Measurements from ENCODE around the gene SLC35C1.
A peak's percentile ranks its signal among the peaks of the same experiment; 100 is the strongest.

SLC35C1 gene

GRCh38 chr11:45804761-45805304, at the start of gene SLC35C1:
SLC35C1 (plus strand) TSS chr11:45805149; CDS start chr11:45805802, 653 bp downstream.
- peak; percentile 97 for DNase-seq

DNA sequence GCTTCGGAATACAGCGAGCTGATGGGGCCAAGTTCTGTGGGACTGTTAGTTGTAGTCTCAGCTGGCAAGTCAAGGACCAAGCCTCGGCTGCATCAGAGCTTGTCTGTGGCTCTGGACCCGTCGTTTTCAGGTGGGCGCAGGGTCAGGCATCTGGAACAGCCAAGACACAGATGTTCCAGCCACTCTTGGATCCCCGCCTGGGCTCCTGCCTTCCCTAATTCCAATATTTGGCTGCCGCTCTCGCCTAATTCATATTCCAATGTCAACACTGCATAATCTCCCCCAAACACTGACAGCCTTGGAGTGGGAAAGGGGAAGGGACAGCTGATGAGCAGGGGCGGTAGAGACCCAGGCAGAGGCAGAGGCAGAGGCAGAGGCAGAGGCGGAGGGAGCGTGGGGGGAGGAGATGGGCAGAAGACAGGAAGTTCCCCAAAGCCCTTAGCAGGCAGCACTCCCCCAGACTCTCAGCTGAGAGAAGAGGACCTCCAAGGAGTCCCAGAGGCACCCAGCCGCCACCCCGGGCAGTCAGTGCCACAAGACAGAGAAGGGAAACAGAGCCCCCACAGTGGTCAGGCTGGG, 49.6 kb upstream of the SLC35C1 start:
- no peak for DNase-seq

GRCh38 chr11:45756384-45757010, 48.5 kb upstream of the SLC35C1 start:
- DNase-seq = no peak

- no peak for DNase-seq
Measured at GRCh38 chr11:45757672-45758071, 47.3 kb upstream of the SLC35C1 start.

DNA sequence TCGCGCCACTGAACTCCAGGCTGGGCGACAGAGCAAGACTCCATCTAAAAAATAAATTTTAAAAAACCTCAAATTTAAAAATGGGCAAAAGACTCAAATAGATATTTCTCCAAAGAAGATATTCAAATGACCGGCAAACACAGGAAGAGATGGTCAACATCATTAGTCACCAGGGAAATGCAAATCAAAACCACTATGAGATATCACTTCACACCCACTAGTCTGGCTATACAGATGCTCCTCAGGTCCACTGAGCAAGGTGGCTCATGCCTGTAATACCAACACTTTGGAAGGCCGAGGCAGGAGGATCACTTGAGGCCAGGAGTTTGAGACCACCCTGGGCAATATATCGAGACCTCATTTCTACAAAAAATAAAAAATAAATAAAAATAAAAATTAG, 43.3 kb upstream of the SLC35C1 start:
- no peak for DNase-seq

DNA sequence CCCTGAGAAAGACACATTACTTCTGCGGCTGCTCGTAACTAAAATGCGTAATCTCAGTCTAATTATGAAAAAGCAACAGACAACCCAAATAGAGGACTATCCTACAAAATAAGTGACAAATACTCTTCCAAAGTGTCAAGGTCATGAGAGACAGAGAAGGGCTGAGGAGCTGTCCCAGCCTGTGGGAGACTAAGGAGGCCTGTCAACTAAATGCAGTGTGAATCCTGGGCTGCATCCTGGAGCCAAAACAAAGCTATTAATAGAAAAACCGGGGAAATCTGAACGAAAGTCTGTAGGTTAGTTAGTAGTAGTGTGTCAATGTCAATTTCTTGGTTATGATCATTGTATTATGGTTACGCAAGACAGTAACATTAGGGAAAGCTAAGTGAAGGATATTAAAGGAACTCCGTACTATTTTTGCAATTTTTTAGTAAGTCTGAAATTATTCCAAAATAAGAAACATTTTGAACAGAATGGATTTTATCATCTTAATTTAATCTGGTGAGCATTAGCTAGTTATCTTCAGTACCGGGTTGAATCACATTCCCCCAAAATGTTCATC, 39.8 kb upstream of the SLC35C1 start:
- no peak for DNase-seq

GRCh38 chr11:45765836-45766235, 39.1 kb upstream of the SLC35C1 start:
- DNase-seq = no peak

GRCh38 chr11:45766469-45766868, 38.5 kb upstream of the SLC35C1 start:
- no peak for DNase-seq

DNA sequence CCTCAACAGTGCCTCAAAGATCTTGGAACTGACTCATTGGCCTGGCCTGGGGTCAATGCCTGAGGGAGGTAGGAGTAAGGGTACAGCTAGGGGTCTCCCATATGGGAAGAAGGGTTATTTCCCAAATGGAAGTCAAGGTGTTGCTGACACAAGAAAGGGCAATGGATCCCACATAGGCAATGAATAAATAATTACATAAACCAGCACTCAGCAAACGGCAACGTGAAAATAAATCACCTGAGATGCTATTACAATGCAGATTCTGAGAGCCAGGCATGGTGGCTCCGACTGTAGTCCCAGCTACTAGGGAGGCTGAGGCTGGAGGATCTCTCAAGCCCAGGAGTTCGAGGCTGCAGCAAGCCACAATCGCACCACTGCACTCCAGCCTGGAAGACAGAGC, 36.5 kb upstream of the SLC35C1 start:
- DNase-seq = no peak

GRCh38 chr11:45769960-45770359, 35.0 kb upstream of the SLC35C1 start:
- DNase-seq = no peak

GRCh38 chr11:45771193-45771565, 33.8 kb upstream of the SLC35C1 start:
- peak; percentile 71 for DNase-seq

GRCh38 chr11:45771566-45772448, 33.1 kb upstream of the SLC35C1 start:
- DNase-seq = peak; percentile 88

DNA sequence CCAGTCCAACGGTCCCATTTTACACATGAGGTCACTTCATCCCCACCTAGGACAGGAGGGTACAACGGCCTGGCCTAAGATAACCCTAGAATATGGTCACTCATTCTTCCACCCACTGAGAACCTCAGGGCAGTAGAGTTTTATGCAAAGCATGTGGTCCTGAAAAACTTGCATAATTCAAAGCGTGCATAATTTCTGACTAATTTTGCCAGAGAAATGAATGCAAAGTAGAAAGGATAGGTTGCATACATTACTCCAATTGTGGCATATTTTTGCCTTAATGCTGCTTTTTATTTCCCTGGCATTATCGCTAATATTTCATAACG, 32.5 kb upstream of the SLC35C1 start:
- DNase-seq = no peak

GRCh38 chr11:45772986-45773785, 31.8 kb upstream of the SLC35C1 start:
- DNase-seq = no peak

GRCh38 chr11:45773786-45774655, 30.9 kb upstream of the SLC35C1 start:
- DNase-seq = no peak

- no peak for DNase-seq
Measured at GRCh38 chr11:45774786-45775185, 30.2 kb upstream of the SLC35C1 start.

DNA sequence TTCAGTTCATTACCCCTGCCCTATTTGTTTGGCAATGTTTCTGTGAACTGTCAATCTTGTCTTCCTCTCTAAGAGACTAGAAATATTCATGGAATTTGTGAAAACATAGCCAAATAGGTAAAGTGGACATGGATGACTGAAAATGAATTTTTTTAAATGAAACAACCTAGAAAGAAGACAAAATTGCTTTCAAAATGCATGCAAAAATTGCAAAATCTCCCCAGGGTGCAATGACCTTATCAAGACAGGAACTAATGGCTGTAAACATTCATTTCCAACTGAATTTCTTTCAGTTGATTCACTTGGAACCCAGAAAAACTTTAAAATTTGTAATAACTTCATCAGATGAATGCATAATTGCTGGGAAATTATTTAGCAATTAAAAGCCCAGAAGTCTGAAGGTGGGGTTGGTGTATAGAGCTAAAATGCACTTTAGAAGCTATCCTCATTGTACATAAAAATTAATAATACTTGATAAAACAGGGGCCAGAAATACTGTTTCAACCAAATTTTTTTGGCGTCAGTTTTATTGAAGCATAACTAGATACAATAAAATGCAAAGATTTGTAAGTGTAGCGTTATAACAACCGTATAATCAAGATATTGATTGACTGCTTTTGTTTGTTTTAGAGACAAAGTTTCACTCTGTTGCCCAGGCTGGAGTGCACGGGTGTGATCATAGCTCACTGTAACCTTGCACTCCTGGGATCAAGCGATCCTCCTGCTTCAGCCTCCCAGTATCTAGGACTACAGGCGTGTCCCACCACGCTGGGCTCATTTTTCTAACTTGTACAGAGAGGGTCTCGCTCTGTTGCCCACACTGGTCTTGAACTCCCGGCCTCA, 27.6 kb upstream of the SLC35C1 start:
- no peak for DNase-seq

DNA sequence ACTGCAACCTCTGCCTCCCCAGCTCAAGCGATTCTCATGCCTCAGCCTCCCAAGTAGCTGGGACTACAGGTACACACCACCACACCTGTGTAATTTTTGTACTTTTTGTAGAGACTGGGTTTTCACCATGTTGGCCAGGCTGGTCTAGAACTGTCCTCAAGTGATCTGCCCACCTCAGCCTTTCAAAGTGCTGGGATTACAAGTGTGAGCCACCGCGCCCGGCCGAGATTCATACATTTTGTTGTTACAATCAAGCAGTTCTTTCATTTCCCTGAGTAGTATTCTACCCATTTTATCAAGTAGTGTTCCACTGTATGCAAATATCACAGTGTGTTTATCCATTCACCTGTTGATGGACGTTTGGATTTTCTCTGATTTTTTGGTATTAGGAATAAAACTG, 26.6 kb upstream of the SLC35C1 start:
- DNase-seq = no peak

DNA sequence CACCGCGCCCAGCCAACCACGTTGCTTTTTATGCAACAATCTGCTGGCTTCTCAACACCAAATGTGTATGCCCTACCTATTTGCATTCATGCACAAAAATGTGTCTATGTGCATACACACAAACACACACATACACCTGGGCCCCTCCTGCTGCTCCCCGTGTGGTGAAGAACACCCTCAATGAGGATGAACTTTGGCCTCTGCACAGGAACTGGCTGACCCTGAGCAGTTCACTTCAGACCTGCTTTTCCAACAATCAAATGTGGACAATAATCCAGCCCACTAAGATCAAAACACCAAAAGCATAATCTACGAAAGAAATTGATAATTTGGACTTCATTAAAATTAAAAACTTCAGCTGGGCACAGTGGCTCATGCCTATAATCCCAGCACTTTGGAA, 25.3 kb upstream of the SLC35C1 start:
- no peak for DNase-seq

DNA sequence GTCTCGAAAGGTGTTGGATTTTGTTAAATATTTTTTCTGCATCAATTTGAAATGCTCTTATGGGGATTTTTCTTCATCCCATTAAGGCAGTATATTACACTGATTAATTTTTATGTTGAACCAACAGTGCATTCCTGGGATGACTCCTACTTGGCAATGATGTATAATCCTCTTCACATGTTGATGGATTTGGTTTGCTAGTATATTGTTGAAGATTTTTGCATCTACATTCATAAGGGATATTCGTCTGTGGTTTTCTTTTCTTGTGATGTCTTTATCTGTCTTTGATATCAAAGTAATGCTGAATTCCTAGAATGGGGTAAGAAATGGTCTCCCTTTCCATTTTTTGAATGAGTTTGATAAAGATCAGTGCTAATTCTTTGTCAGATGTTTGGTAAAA, 18.7 kb upstream of the SLC35C1 start:
- DNase-seq = no peak

DNA sequence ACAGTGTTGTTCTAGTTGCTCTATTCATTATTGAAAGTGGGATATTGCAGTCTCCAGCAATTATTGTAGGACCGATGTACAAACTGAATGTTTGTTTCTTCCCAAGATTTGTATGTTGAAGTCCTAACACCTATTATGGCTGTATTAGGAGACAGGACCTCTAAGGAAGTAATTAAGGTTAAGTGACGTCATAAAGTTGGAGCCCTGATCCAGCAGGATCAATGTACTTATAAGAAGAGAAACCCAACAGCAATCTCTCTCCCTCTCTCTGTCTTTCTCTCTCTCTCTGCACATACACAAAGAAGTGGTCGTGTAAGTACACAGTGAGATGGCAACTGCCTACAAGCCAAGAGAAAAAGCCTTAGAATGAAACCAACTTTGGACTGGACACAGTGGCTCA, 16.1 kb upstream of the SLC35C1 start:
- DNase-seq = no peak
